Measurements from ENCODE around the gene TMEM129.

The TMEM129 gene

DNA sequence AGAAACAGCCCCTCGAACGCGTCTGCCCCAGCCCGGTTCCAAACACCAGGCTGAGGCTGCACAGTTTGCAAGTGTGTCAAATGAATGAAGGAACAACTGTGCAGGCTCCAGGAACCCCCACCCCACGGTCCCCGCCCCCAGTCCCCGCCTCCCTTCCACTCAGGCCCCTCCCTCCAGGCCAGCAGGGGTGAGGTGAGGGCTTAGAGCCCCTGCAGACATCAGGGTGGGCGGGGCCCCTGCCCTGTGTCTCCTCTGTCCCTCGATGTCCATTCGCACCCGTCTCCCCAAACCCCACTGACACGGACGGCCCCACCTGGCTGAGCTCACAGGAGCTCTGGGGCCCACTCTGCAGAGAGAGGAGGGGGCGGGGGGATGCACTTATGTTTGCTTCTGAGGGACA, 28.7 kb upstream of the TMEM129 start:
- H3K36me3 ChIP-seq (ENCODE audit: control insufficient read depth in 2 of 2, insufficient read depth in 2 of 2, low read length in 2 of 2) = no peaks in the 10 kb centered on the region
- peaks cover 4 to 6% of the 10 kb centered on the region in 2 donors for H3K27me3 ChIP-seq (ENCODE audit: control insufficient read depth in 1 of 2, insufficient read depth in 2 of 2, low read length in 2 of 2)
- H3K4me1 ChIP-seq (ENCODE audit: control insufficient read depth, insufficient read depth, low read length) = no peaks in the 10 kb centered on the region
- peaks cover 0 to 4% of the 10 kb centered on the region in 2 donors for H3K9me3 ChIP-seq (ENCODE audit: control insufficient read depth in 2 of 2, low read length in 2 of 2)
- H3K9ac ChIP-seq (ENCODE audit: low read length in 2 of 2) = no peak overlapping the region
- no peak overlapping the region for H3K27ac ChIP-seq (ENCODE audit: low read length)
- H3K4me3 ChIP-seq (ENCODE audit: low read length in 2 of 2) = no peak overlapping the region

DNA sequence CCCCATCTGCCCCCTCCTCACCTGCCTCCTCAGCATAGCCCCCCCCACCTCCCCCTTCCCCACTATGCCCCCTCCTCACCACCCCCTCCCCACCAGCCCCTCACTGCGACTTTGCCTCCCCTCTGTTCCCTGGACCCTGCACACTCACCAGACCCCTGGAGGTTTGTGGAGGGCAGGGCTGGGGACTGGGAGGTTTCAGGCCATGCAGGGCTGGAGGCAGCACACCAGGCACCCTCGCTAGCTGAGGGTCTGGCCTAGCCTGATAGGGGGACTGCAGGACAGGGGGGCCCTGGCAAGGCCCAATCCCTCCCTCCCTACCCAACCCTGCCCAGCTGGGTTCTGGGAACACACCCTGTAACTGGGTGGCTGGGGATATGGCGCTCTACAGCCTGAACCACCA, 28.2 kb upstream of the TMEM129 start:
- Histone ChIP-seq H3K4me3 (ENCODE audit: low read length in 2 of 2) (no peak overlapping the region), H3K27me3 (ENCODE audit: control insufficient read depth in 1 of 2, insufficient read depth in 2 of 2, low read length in 2 of 2) (peaks cover 4 to 6% of the 10 kb centered on the region in 2 donors), H3K9me3 (ENCODE audit: control insufficient read depth in 2 of 2, low read length in 2 of 2) (peaks cover 0 to 4% of the 10 kb centered on the region in 2 donors), H3K36me3 (ENCODE audit: control insufficient read depth in 2 of 2, insufficient read depth in 2 of 2, low read length in 2 of 2) (no peaks in the 10 kb centered on the region), H3K9ac (ENCODE audit: low read length in 2 of 2) (no peak overlapping the region), H3K4me1 (ENCODE audit: control insufficient read depth, insufficient read depth, low read length) (no peaks in the 10 kb centered on the region), H3K27ac (ENCODE audit: low read length) (no peak overlapping the region)

DNA sequence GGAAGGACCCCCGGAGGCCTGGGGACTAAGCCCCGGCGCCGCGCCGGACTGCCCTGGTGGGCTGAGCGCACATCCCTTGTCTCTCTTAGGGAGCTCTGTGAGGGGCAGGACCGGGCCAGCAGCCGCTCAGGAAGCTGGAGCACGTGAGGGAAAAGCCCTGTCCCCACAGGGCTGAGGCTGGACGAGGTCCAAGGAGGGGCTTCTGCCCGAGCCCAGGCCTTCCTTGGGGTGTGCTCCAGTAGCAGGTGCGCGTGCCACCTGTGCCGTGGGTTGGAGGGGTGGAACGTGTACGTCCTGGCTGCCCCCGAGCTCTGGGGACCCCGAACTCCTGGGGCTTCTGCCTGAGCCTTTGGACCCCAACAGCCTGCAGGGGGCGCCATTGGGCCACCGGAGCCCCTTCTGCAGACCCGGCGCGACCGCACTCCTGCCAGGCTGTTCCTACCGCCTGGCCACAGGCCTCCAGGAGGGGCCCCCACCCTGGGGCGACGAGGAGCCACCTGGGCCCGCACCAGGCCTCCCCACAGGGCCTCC, 27.4 kb upstream of the TMEM129 start:
- H3K27me3 ChIP-seq (ENCODE audit: control insufficient read depth in 1 of 2, insufficient read depth in 2 of 2, low read length in 2 of 2) = peaks cover 4 to 6% of the 10 kb centered on the region in 2 donors
- H3K9ac ChIP-seq (ENCODE audit: low read length in 2 of 2) = no peak overlapping the region
- H3K27ac ChIP-seq (ENCODE audit: low read length) = no peak overlapping the region
- H3K9me3 ChIP-seq (ENCODE audit: control insufficient read depth in 2 of 2, low read length in 2 of 2) = peaks cover 0 to 4% of the 10 kb centered on the region in 2 donors
- H3K36me3 ChIP-seq (ENCODE audit: control insufficient read depth in 2 of 2, insufficient read depth in 2 of 2, low read length in 2 of 2) = no peaks in the 10 kb centered on the region
- H3K4me1 ChIP-seq (ENCODE audit: control insufficient read depth, insufficient read depth, low read length) = no peaks in the 10 kb centered on the region
- H3K4me3 ChIP-seq (ENCODE audit: low read length in 2 of 2) = no peak overlapping the region

DNA sequence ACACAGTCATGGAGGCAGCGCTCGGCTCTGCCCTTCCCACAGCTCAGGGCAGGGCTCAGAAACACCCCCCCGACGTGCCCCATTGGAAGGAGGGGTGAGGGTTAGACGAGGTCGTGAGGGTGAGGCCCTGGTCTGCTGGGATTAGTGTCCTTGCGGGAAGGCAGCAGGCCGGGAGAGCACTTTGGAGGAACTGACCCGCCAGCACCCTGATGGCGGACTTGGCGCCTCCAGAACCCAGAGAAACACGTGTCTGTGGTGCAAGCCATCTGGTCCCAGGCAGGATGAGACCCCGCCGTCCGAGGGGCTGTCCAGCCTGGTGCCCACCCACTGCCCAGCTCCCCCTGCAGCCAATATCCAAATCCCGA, 26.5 kb upstream of the TMEM129 start:
- Histone ChIP-seq H3K9ac (ENCODE audit: low read length in 2 of 2) (no peak overlapping the region), H3K4me3 (ENCODE audit: low read length in 2 of 2) (no peak overlapping the region), H3K9me3 (ENCODE audit: control insufficient read depth in 2 of 2, low read length in 2 of 2) (peaks cover 0 to 4% of the 10 kb centered on the region in 2 donors), H3K27me3 (ENCODE audit: control insufficient read depth in 1 of 2, insufficient read depth in 2 of 2, low read length in 2 of 2) (peaks cover 4 to 6% of the 10 kb centered on the region in 2 donors), H3K36me3 (ENCODE audit: control insufficient read depth in 2 of 2, insufficient read depth in 2 of 2, low read length in 2 of 2) (no peaks in the 10 kb centered on the region), H3K27ac (ENCODE audit: low read length) (no peak overlapping the region), H3K4me1 (ENCODE audit: control insufficient read depth, insufficient read depth, low read length) (no peaks in the 10 kb centered on the region)

DNA sequence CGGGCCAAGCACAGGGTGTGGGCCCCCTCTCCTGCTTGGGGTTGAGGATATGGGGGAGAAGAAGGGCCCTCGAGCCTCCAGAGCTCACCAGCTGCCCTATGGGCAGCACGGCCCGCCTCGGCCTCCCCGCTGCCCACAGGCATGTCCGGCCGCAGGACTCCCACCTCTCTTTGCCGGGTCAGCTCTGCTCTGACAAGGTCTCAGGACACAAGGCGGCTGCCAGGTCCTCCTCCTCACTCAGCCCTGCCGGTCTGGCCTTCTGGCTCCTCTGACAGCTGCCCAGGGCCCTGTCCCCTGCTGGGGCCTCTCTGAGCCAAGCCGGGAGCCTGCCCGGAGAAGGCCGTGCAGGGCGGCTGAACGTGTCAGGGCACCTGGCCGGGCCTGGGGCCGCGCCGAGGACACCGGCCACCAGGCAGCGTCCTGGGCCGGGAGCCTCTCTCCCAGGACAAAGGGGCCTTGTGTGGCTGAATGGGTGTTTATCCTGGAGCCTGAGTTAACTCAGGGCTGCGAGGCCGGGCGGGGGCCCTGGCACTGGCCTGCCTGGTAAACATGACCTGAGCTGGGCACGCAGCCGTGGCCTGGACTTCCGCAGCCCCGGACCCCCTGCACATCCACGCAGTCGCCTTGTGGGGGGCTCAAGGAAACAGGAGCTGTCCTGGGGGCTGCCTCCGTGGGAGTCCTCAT, 25.9 kb upstream of the TMEM129 start:
- Histone ChIP-seq H3K9me3 (ENCODE audit: control insufficient read depth in 2 of 2, low read length in 2 of 2) (peaks cover 0 to 4% of the 10 kb centered on the region in 2 donors), H3K27me3 (ENCODE audit: control insufficient read depth in 1 of 2, insufficient read depth in 2 of 2, low read length in 2 of 2) (peaks cover 4 to 6% of the 10 kb centered on the region in 2 donors), H3K4me3 (ENCODE audit: low read length in 2 of 2) (no peak overlapping the region), H3K4me1 (ENCODE audit: control insufficient read depth, insufficient read depth, low read length) (no peaks in the 10 kb centered on the region), H3K9ac (ENCODE audit: low read length in 2 of 2) (no peak overlapping the region), H3K27ac (ENCODE audit: low read length) (no peak overlapping the region), H3K36me3 (ENCODE audit: control insufficient read depth in 2 of 2, insufficient read depth in 2 of 2, low read length in 2 of 2) (no peaks in the 10 kb centered on the region)

DNA sequence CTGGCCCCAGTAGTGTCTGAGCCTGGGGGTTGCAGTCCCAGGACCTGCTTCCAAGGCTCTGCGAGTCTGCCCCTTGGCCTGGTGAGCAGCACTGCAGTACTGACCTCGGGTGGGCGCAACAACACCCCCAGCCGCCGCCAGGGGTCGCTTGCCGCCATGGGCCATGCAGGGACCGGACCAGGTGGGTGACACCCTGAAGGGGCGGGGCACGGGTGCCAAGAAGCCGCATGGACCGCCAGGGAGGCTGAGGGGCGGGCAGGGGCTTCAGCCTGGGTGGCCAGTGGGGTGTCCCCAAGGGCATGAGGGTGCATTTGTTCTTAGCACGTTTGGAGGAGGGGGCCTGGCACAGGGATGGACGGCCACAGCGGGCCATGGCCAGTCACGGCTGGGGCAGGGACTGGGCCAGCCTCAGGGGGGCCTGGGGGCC, 25.2 kb upstream of the TMEM129 start:
- no peaks in the 10 kb centered on the region for H3K36me3 ChIP-seq (ENCODE audit: control insufficient read depth in 2 of 2, insufficient read depth in 2 of 2, low read length in 2 of 2)
- H3K4me1 ChIP-seq (ENCODE audit: control insufficient read depth, insufficient read depth, low read length) = no peaks in the 10 kb centered on the region
- H3K27me3 ChIP-seq (ENCODE audit: control insufficient read depth in 1 of 2, insufficient read depth in 2 of 2, low read length in 2 of 2) = peaks cover 4 to 6% of the 10 kb centered on the region in 2 donors
- H3K27ac ChIP-seq (ENCODE audit: low read length) = no peak overlapping the region
- no peak overlapping the region for H3K9ac ChIP-seq (ENCODE audit: low read length in 2 of 2)
- no peak overlapping the region for H3K4me3 ChIP-seq (ENCODE audit: low read length in 2 of 2)
- peaks cover 0 to 4% of the 10 kb centered on the region in 2 donors for H3K9me3 ChIP-seq (ENCODE audit: control insufficient read depth in 2 of 2, low read length in 2 of 2)

DNA sequence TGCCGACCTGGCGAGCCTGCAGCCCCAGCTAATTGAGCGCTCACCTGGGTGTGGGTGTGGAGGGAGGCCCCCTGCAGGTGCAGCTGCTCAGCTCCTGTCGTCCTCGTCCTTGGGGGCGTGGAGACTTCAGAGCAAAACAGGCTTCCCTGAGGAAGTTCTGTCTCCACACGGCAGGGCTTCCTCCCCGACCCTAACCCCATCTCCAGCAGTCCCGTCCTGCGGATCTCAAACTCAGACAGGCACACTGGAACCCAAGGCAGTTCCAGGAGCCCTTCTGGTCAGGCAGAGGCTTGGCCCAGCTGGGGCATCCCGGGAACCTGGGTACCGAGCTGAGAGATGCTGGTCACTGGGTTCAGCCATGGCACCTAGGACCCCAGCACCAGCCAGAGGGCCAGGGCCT, 24.6 kb upstream of the TMEM129 start:
- peaks cover 0 to 2% of the 10 kb centered on the region in 2 donors for H3K36me3 ChIP-seq (ENCODE audit: control insufficient read depth in 2 of 2, insufficient read depth in 2 of 2, low read length in 2 of 2)
- H3K4me3 ChIP-seq (ENCODE audit: low read length in 2 of 2) = no peak overlapping the region
- peaks cover 4 to 6% of the 10 kb centered on the region in 2 donors for H3K27me3 ChIP-seq (ENCODE audit: control insufficient read depth in 1 of 2, insufficient read depth in 2 of 2, low read length in 2 of 2)
- H3K4me1 ChIP-seq (ENCODE audit: control insufficient read depth, insufficient read depth, low read length) = no peaks in the 10 kb centered on the region
- peaks cover 0 to 4% of the 10 kb centered on the region in 2 donors for H3K9me3 ChIP-seq (ENCODE audit: control insufficient read depth in 2 of 2, low read length in 2 of 2)
- no peak overlapping the region for H3K27ac ChIP-seq (ENCODE audit: low read length)
- H3K9ac ChIP-seq (ENCODE audit: low read length in 2 of 2) = no peak overlapping the region

DNA sequence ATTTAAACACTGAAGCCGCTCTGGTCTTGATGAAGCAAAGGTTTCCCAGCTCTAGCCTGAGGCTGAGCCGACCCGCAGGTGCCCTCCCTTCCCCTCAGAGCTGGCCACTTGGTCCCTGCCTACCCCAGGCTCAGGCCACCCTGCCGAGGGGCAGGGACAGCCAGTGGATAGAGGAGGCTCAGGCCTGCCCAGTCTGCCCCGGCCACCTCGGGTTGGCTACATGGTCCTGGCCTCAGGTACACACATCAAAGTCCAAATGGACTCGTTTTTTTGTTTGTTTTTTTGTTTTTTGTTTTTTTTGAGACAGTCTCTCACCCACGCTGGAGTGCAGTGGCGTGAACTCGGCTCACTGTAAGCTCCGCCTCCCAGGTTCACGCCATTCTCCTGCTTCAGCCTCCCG, 24.0 kb upstream of the TMEM129 start:
- peaks cover 4 to 6% of the 10 kb centered on the region in 2 donors for H3K27me3 ChIP-seq (ENCODE audit: control insufficient read depth in 1 of 2, insufficient read depth in 2 of 2, low read length in 2 of 2)
- no peak overlapping the region for H3K4me3 ChIP-seq (ENCODE audit: low read length in 2 of 2)
- H3K4me1 ChIP-seq (ENCODE audit: control insufficient read depth, insufficient read depth, low read length) = no peaks in the 10 kb centered on the region
- H3K27ac ChIP-seq (ENCODE audit: low read length) = no peak overlapping the region
- H3K9ac ChIP-seq (ENCODE audit: low read length in 2 of 2) = no peak overlapping the region
- H3K9me3 ChIP-seq (ENCODE audit: control insufficient read depth in 2 of 2, low read length in 2 of 2) = peaks cover 0 to 4% of the 10 kb centered on the region in 2 donors
- H3K36me3 ChIP-seq (ENCODE audit: control insufficient read depth in 2 of 2, insufficient read depth in 2 of 2, low read length in 2 of 2) = peaks cover 0 to 2% of the 10 kb centered on the region in 2 donors

DNA sequence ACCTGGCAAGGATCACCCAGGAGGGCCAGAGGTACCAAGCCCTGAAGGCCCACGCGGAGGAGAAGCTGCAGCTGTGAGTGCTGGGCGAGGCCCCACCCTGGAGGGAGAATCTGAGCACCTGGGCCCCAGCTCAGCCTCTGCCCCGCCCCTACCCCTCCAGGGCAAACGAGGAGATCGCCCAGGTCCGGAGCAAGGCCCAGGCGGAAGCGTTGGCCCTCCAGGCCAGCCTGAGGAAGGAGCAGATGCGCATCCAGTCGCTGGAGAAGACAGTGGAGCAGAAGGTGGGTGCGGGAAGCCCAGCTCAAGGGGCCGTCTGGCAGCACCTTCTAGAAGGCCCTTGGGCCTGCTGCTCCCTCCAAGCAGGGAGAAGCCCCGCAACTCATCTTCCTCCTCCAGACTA, 23.4 kb upstream of the TMEM129 start:
- no peak overlapping the region for H3K9ac ChIP-seq (ENCODE audit: low read length in 2 of 2)
- H3K9me3 ChIP-seq (ENCODE audit: control insufficient read depth in 2 of 2, low read length in 2 of 2) = peaks cover 0 to 4% of the 10 kb centered on the region in 2 donors
- H3K36me3 ChIP-seq (ENCODE audit: control insufficient read depth in 2 of 2, insufficient read depth in 2 of 2, low read length in 2 of 2) = peaks cover 0 to 2% of the 10 kb centered on the region in 2 donors
- peaks cover 4 to 6% of the 10 kb centered on the region in 2 donors for H3K27me3 ChIP-seq (ENCODE audit: control insufficient read depth in 1 of 2, insufficient read depth in 2 of 2, low read length in 2 of 2)
- H3K4me1 ChIP-seq (ENCODE audit: control insufficient read depth, insufficient read depth, low read length) = no peaks in the 10 kb centered on the region
- H3K4me3 ChIP-seq (ENCODE audit: low read length in 2 of 2) = no peak overlapping the region
- no peak overlapping the region for H3K27ac ChIP-seq (ENCODE audit: low read length)

DNA sequence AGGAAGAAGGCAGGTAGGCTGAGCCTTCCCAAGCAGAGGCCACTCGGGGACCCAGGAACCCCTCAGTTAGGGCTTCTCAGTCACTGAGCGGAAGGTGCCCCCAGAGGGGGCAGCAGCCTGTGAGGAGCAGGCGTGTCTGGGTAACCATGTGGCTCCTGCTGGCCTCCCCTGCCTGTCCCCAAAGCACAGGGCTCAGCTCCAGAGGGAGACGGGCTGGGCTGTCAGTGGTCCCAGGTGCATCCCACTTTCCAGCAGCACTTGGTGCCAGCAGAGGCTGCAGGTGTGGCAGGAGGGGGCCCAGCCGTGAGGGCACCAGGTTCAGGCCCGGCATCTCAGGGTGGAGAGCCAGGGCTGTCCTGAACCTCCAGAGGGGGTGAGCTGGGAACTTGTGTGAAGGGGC, 22.9 kb upstream of the TMEM129 start:
- peaks cover 0 to 4% of the 10 kb centered on the region in 2 donors for H3K9me3 ChIP-seq (ENCODE audit: control insufficient read depth in 2 of 2, low read length in 2 of 2)
- no peak overlapping the region for H3K4me3 ChIP-seq (ENCODE audit: low read length in 2 of 2)
- peaks cover 2 to 6% of the 10 kb centered on the region in 2 donors for H3K27me3 ChIP-seq (ENCODE audit: control insufficient read depth in 1 of 2, insufficient read depth in 2 of 2, low read length in 2 of 2)
- no peaks in the 10 kb centered on the region for H3K4me1 ChIP-seq (ENCODE audit: control insufficient read depth, insufficient read depth, low read length)
- no peak overlapping the region for H3K27ac ChIP-seq (ENCODE audit: low read length)
- H3K36me3 ChIP-seq (ENCODE audit: control insufficient read depth in 2 of 2, insufficient read depth in 2 of 2, low read length in 2 of 2) = peaks cover 0 to 2% of the 10 kb centered on the region in 2 donors
- H3K9ac ChIP-seq (ENCODE audit: low read length in 2 of 2) = no peak overlapping the region

DNA sequence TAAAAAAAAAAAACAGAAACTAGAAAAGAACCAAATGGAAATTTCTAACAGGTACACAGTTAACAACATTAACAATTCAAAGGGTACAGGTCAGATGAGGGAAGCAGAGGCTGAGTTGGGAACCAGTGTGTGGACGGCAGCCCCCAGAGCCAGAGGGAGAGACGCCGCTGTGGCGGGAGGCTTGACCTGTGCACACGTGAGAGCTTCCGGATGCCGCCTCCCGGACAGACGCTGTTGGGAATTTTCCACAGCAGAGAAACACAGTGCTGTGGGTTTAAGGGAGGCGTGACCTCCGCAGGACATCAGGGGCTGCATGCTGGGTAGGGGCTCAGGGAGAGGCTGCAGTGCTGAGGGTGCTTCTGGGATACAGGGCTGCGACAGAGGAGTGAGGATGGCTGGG, 22.4 kb upstream of the TMEM129 start:
- Histone ChIP-seq H3K27me3 (ENCODE audit: control insufficient read depth in 1 of 2, insufficient read depth in 2 of 2, low read length in 2 of 2) (peaks cover 2 to 4% of the 10 kb centered on the region in 2 donors), H3K4me1 (ENCODE audit: control insufficient read depth, insufficient read depth, low read length) (no peaks in the 10 kb centered on the region), H3K27ac (ENCODE audit: low read length) (no peak overlapping the region), H3K36me3 (ENCODE audit: control insufficient read depth in 2 of 2, insufficient read depth in 2 of 2, low read length in 2 of 2) (peaks cover 0 to 3% of the 10 kb centered on the region in 2 donors), H3K4me3 (ENCODE audit: low read length in 2 of 2) (no peak overlapping the region), H3K9me3 (ENCODE audit: control insufficient read depth in 2 of 2, low read length in 2 of 2) (peaks cover 0 to 6% of the 10 kb centered on the region in 2 donors), H3K9ac (ENCODE audit: low read length in 2 of 2) (no peak overlapping the region)

Data from stomach smooth muscle (tissue), 2 donors.